ENCODE measurements around the gene EGFL7. TPM values are rescaled to one million over a fixed set of nuclear protein-coding genes. Genes with fewer than 3 reads are reported as not detected.

Gene EGFL7
- polyA plus RNA-seq, 3 donors from 2014 or later: 1.6 TPM; not detected in 2

DNA sequence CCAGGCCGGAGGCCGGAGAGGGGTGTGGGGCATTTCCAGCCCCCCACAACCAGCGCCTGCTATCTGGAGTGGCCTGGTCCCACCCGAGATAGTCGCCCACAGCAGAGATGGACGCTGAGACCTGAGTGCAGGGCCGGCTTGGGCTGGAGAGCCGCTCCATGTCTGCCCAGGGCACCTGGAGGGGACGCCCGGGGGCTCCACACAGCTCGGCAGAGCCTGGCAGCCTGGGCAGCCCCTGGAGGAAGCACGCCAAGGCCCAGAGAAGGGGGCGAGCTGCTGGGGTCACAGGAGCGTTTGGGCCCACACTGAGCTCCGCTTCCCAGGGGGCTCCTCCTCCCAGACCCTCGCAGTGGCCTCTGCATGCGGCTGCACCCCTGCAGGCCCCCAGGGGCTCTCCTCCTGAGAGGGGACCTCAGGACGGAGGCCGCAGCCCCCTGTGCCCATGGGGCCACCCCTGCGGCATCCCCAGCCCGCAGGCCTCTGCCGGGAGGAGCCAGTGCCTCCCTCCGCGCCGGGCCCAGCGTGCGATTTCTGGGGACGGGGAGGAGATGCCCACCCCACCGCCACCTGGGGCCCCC lies 42.2 kb upstream of the EGFL7 start:
- no peak for DNase-seq
- Mint-ChIP-seq H3K9me3 (no peaks in the 10 kb centered on the region), H3K27me3 (ENCODE audit: low read depth in 3 of 3) (peaks cover under 1 to 12% (median 4%) of the 10 kb centered on the region in 3 donors), H3K27ac (no peak overlapping the region), H3K4me3 (no peak overlapping the region), H3K36me3 (no peaks in the 10 kb centered on the region), H3K4me1 (peaks cover 41 to 45% of the 10 kb centered on the region in 2 donors)

DNA sequence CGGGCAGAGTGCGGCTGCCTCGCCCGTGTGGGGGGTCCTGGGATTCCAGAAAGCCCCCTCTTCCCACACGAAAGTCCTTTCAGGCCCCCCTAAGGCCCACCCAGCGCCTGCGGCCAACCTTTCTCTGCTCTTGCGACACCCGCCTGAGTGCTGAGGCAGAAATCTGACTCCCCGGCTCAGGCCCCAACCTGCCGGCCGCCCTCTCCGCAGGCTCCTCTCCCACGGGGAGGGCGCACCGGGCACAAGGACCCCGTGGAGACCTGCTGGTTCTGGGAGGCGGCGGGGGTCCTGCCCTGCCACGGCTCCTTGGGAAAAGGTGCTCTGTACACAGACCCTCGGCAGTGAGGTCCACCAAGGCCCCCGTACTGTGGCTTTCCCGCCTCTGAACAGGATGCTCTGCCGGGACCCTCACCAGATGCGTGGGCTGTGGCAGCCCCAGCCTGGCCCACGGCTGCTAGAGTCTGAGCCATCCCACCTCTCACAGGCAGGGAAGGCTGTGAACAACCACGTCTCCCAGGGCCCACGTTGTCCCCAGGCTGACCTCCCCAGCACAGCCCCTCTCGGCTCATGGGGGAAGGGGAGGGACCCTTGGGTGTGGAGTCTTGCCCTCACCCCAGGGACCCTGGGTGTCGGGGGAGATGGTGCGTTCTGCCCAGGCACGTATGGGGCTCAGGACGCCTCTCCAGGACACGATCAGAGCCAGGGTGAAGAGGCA lies 41.5 kb upstream of the EGFL7 start:
- Mint-ChIP-seq H3K36me3 (no peaks in the 10 kb centered on the region), H3K4me1 (peaks cover 35 to 39% of the 10 kb centered on the region in 2 donors), H3K4me3 (no peak overlapping the region), H3K27ac (peak overlapping the region in 1 of 6 donors; percentile 45), H3K27me3 (ENCODE audit: low read depth in 3 of 3) (peaks cover 2 to 12% (median 4%) of the 10 kb centered on the region in 3 donors), H3K9me3 (no peaks in the 10 kb centered on the region)
- no peak for DNase-seq

DNA sequence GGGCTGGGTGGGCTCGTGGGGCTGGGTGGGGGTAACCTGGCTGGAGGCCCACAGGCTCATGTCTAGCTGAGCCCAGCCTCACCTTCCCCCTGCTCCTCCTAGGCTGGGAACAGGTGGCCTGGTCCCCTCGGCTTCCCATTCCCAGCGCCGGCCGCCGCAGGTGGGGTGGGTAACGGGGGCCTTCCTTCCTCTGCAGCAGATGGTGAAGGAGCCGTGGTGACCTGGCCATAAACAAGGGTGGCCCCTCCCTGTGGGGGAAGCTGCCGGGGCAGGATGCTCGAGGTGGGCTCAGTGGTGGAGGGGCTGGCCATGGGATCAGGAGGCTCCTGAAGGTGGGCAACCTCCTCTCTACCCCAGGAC lies 41.0 kb upstream of the EGFL7 start:
- no peaks in the 10 kb centered on the region for H3K9me3 Mint-ChIP-seq
- H3K27me3 Mint-ChIP-seq (ENCODE audit: low read depth in 3 of 3): peaks cover 2 to 12% (median 4%) of the 10 kb centered on the region in 3 donors
- no peaks in the 10 kb centered on the region for H3K36me3 Mint-ChIP-seq
- H3K4me3 Mint-ChIP-seq: peak overlapping the region in 1 of 5 donors; percentile 21
- no peak overlapping the region for H3K27ac Mint-ChIP-seq
- DNase-seq: no peak
- H3K4me1 Mint-ChIP-seq: peaks cover 31 to 36% of the 10 kb centered on the region in 2 donors

DNA sequence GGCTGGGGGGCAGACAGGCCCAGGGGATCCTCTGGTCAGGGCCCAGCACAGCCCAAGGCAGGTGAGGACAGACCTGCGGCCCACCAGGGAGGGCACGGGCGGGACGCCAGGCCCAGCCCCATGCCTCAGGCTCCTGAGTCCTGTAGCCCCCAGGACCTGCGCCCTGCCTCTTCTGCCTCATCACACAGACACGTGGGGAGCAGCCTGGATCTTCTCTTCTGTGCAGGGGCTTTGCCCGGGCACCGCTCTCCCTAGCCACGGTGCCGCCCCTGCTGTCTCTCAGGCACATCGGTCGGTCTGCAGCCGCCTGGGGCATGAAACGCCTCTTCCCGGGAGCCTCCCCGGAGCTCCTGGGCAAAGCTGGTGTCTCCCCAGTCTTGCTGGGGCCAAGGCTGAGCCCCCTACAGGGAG lies 40.2 kb upstream of the EGFL7 start:
- Mint-ChIP-seq H3K4me3 (no peak overlapping the region), H3K9me3 (no peaks in the 10 kb centered on the region), H3K36me3 (no peaks in the 10 kb centered on the region), H3K4me1 (peaks cover 23 to 30% of the 10 kb centered on the region in 2 donors), H3K27me3 (ENCODE audit: low read depth in 3 of 3) (peaks cover 2 to 12% (median 4%) of the 10 kb centered on the region in 3 donors), H3K27ac (no peak overlapping the region)
- no peak for DNase-seq

DNA sequence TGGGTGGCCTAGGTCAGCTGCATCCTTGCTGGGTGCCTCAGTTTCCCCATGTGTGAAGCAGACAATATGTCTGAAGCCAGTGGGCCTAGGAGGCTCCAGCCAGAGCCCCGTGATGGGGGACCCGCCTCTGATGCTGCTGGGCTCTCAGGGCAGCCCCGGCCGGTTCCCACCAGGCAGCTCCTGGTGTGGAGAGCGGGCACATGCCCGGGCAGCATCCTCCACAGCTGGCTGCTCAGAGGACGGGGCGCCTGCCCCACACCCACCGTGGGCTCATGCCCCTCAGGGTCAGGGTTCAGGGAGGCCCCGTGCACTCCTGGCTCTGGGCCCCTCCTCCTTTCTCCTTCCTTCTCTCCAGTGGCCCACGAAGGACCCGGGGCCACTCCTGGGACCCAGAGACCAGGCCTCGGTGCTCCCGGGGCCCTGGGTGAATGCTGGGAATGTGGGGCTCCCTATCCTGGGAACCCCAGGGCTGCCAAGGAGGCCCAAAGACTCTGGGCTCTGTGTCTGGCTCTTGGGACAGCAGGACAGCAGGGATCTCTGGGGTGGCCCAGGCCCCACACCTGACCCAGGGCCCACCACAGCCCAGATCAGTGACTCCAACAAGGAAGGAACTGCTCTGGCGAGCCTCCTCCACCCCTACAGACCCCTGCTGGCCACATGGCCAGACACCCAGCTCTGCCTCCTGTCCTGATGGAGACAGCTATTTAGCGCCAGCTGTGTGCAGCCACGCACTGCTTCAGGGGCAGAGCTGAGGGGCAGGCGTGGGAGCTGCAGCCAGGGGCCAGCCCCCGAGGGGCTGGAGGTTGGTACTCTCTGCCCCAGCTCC lies 39.5 kb upstream of the EGFL7 start:
- H3K27ac Mint-ChIP-seq: no peak overlapping the region
- no peak overlapping the region for H3K4me3 Mint-ChIP-seq
- H3K9me3 Mint-ChIP-seq: no peaks in the 10 kb centered on the region
- no peak for DNase-seq
- H3K36me3 Mint-ChIP-seq: no peaks in the 10 kb centered on the region
- H3K27me3 Mint-ChIP-seq (ENCODE audit: low read depth in 3 of 3): peaks cover 2 to 8% (median 5%) of the 10 kb centered on the region in 3 donors
- peaks cover 21 to 26% of the 10 kb centered on the region in 2 donors for H3K4me1 Mint-ChIP-seq

DNA sequence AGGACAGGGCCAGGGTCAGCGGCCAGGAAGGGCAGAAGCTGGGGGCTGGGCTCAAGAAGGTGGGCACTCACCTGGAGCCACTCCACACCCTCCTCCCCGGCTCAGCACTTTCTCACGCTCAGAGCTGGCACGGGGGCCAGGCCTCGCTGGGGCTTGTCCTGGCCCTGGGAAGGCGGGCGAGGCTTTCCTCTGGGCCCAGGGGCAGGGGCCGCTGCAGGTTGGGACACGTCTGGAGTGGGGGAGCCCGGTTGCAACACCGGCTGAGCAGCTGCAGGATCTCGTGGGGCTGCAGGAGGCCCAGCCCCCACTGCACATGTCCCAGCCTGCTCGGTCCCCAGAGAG lies 38.9 kb upstream of the EGFL7 start:
- Mint-ChIP-seq H3K27ac (no peak overlapping the region), H3K36me3 (no peaks in the 10 kb centered on the region), H3K4me3 (no peak overlapping the region), H3K27me3 (ENCODE audit: low read depth in 3 of 3) (peaks cover 2 to 8% (median 5%) of the 10 kb centered on the region in 3 donors), H3K4me1 (peaks cover 17 to 20% of the 10 kb centered on the region in 2 donors), H3K9me3 (no peaks in the 10 kb centered on the region)
- DNase-seq: no peak

DNA sequence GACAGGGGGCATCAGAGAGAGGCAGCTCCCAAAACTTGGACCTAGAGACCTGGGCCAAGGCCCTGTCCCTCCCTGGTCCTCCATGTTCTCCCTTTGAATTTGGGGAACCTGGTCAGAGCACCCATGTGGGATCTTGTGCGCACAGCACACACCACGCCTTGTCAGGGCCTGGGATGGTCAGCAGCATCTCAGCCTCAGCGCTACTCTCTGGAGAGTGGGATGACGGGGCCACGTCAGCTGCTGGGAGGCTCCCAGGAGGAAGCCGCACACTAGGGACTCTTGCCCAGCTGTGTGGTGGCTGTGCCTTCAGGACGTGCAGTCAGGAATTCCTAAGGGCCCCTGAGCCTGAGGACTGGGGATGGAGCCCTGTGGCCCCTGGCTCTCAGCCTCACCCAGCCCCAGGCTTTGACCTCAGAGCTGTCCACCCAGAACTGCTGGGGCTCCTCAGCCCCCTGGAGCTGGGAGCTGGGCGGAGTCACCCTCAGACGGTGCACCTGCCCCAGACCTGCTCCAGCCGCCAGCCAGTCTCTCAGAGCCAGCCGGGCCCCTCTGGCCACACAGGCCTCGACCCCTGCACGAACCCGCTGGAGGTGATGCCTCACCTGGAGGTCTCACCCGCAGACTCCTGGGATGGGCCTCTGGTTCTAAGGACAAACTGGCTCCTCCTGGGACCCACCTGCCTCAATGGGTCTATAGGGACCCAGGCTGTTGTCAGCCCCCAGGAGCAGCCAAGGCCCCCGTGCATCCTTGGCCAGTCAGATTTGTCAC lies 38.3 kb upstream of the EGFL7 start:
- Mint-ChIP-seq H3K4me3 (no peak overlapping the region), H3K4me1 (peaks cover 12 to 15% of the 10 kb centered on the region in 2 donors), H3K27ac (no peak overlapping the region), H3K27me3 (ENCODE audit: low read depth in 3 of 3) (peaks cover 2 to 5% (median 4%) of the 10 kb centered on the region in 3 donors), H3K36me3 (no peaks in the 10 kb centered on the region), H3K9me3 (no peaks in the 10 kb centered on the region)
- no peak for DNase-seq

DNA sequence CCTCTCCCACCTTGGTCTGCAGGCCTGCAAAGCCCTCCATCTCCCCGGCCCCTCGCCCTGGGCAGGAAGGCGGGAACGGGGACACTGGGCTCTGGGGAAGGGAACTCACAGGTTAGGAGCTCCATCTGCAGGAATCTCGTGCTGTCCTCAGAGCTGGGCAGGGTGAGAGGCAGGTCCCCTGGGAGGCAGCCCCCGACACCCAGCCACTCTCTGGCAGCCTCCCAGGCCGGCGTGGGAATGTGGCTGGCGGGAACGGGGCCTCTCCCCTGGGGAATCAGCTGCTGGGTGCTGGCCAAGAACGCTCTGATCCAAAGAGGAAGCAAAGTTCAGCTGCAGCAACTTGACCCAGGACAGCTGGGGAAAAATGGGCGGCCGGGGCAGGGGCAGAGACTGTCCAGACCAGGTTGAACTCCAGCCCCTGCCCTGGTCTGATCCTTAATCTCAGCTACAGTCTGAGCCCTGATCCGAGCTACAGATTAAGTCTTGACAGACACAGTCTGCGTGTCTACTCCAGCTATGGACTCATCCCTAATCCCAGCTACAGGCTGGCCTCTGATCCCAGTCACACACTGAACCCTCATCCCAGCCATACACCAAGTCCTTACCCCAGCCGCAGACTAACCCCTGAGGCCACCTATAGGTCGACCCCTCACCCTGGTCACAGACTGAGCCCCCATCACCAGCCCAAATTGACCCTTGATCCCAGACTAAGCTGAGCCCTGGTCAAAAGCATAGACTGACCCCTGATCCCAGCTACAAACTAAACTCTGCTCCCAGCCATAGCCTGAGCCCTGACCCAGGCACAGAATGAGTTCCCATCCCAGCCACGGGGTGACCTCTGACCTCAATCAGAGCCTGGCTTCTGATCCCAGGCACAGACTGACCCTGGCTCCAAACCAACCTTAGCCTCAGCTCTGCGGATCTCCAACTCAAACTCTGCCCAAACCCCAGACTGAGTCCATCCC lies 37.3 kb upstream of the EGFL7 start:
- H3K4me1 Mint-ChIP-seq: peaks cover 7 to 9% of the 10 kb centered on the region in 2 donors
- H3K27ac Mint-ChIP-seq: no peak overlapping the region
- H3K4me3 Mint-ChIP-seq: no peak overlapping the region
- H3K36me3 Mint-ChIP-seq: no peaks in the 10 kb centered on the region
- peaks cover 2 to 6% (median 4%) of the 10 kb centered on the region in 3 donors for H3K27me3 Mint-ChIP-seq (ENCODE audit: low read depth in 3 of 3)
- DNase-seq: no peak
- no peaks in the 10 kb centered on the region for H3K9me3 Mint-ChIP-seq

DNA sequence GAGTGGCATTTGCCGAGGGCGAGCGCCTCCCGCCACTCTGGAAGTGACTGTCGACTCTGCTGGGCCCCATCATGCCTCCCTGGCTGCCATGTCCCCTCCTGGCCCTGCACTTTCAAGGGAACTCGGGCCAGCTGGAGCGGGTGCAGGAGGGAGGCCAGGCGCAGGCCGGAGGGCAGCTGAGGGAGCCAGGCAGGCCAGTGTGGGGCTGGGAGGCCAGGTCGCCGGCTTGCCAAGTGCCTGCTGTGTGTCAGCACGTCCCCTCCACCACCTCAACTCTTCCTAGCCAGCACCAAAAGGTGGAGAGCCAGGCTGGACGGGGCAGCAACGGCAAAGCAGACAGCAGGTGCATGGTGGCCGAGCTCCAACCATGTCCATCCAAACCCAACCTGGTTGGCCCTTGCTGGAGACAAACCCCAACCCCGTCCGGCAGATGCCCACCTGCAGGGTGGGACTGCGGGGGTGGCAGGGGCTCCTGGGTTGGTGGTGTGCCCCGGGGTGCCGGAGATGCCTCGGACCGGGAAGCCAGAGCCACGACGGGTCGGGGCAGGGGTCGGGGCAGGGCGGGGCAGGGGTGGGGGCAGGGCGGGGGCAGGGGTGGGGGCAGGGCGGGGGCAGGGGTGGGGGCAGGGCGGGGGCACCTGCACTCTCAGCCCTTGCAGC lies 36.5 kb upstream of the EGFL7 start:
- Mint-ChIP-seq H3K4me1 (peaks cover 7 to 9% of the 10 kb centered on the region in 2 donors), H3K36me3 (no peaks in the 10 kb centered on the region), H3K27ac (no peak overlapping the region), H3K4me3 (no peak overlapping the region), H3K27me3 (ENCODE audit: low read depth in 3 of 3) (peaks cover 2 to 6% (median 4%) of the 10 kb centered on the region in 3 donors), H3K9me3 (no peaks in the 10 kb centered on the region)
- no peak for DNase-seq

DNA sequence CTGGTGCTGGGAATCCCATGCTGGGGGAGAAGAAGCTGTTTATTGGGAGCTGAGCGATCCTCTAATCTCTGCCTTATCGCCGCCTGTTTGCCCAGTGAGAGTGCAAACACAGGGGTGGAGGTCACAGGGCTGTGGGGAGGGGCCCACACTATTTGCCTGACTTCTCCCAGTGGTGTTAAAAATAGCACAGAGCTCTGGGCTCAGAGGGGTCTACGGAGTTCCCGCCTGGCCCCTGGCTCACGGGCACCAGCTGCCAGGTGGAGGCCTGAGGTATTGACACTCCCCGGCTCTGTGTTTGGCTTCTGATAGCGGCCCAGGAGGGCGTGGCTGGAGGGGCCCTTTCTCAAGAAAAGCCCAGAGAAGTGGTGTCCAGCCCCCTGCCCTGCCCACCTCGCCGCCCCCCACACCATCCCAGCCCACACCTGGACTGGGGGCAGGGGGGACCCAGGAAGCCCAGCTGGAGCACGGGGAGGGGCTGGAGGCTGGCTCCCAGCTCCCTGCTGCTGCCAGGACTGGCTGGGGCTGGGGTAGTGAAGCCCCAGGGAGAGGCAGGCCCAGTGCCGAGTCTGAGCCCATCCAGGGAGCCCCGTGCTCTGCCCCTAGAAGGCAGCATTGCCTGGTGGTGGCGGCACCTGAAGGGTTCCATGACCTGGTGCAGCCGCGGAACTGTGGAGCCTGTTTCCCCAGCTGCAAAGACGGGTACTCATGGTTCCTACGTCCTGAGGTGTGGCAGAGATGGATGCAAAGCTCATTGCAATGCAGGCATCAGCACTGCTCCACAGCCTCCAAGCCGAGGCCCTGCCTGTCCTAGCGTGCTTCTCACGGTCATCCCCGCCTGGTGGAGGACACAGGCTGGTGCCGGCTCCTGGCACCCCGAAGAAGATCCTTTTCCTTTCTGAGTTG lies 35.7 kb upstream of the EGFL7 start:
- DNase-seq: no peak
- Mint-ChIP-seq H3K4me3 (no peak overlapping the region), H3K27ac (no peak overlapping the region)

DNA sequence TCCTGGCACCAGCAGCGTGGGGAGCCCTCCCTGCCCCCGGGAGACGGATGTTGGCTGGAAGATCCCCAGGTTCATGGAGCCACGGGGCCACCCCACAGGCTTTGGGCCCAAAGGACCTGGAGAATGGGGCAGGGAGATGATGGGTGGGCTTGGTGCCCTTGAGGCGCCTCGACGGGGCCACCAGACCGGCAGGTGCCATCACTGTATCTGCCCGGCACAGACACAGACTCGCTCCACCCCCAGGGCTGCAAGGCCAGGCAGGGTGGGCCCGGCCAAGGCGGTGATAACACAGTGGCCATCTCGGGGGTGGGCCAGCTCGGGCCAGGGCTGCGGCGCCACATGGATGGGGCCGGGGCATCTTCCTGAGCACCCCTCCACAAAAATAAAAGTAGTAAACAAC lies 35.0 kb upstream of the EGFL7 start:
- Mint-ChIP-seq H3K9me3 (no peaks in the 10 kb centered on the region), H3K27me3 (ENCODE audit: low read depth in 3 of 3) (peaks cover 2 to 6% (median 4%) of the 10 kb centered on the region in 3 donors)

More for the DNA sequence above, 35.7 kb upstream of the EGFL7 start:
- no peaks in the 10 kb centered on the region for H3K9me3 Mint-ChIP-seq
- H3K27me3 Mint-ChIP-seq (ENCODE audit: low read depth in 3 of 3): peaks cover 2 to 6% (median 4%) of the 10 kb centered on the region in 3 donors
- H3K4me1 Mint-ChIP-seq: peaks cover 7 to 9% of the 10 kb centered on the region in 2 donors
- H3K36me3 Mint-ChIP-seq: no peaks in the 10 kb centered on the region

More for the DNA sequence above, 35.0 kb upstream of the EGFL7 start:
- DNase-seq: no peak
- H3K27ac Mint-ChIP-seq: no peak overlapping the region
- no peak overlapping the region for H3K4me3 Mint-ChIP-seq
- no peaks in the 10 kb centered on the region for H3K36me3 Mint-ChIP-seq
- H3K4me1 Mint-ChIP-seq: peaks cover 7% of the 10 kb centered on the region in 2 donors
